Measurements from ENCODE around the gene SLC22A16.
"Not testable (repeated sequence)": the region's sequence is repeated elsewhere in the genome, so short reads cannot be mapped to it uniquely, and the experiment has no call there.

SLC22A16 gene

DNA sequence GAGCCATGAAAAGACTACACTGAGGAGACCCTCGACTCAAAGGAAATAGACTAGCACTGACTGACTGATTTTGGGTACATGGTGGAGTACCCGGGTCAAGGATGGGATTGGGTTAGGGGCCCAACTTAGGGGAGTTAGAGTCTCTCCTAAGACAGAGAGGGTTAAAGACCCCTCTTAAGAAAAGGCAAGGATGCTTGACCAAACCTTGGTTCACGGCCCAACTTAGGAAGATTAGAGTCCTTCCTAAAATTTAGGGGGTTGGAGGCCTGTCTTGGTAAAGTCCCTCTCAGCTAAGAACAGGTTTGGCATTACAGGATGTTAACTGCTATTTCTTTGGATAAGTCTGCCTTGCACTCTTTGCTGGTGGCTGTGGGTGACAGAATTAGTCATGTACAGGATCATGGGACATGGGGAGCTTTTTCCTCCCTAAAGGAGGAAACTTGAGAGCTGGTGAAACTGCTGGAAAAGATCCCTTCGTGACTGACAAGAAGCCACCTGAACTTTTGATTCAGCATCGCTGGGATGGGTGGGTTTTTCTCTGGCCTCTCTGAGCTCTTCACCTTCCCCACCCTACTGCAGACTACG lies 12.3 kb upstream of the SLC22A16 start:
- no peak for DNase-seq

DNA sequence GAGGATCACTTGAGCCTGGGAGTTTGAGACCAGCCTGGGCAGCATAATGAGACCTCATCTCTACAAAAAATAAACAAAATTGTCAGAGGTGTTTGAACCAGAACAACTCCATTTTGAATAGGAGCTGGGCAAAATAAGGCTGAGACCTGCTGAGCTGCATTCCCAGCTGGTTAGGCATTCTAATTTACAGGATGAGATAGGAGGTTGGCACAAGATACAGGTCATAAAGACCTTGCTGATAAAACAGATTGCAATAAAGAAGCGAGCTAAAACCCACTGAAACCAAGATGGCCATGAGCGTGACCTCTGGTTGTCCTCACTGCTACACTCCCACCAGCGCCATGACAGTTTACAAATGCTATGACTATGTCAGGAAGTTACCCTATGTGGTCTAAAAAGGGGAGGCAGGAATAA lies 11.6 kb upstream of the SLC22A16 start:
- not testable (repeated sequence) for DNase-seq

DNA sequence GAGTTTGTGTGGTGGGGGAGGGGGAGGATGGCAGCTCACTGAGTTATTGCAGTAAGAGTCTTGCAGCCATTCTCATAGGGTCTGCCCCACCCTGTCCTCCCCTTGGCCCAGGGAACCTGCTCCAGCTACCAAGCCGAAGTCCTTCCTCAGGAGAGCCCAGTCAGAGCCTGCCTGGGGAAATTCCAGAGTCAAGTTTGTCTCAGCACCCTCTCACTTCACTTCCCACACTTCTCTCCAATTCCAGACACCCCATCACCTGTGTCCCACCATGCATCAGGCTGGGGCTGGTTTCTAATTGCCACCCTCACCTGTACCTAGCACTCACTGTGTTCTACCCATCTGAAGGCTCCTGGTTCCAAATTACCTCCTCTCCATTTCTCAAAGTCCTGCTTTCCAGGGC lies 10.3 kb upstream of the SLC22A16 start:
- no peak for DNase-seq

DNA sequence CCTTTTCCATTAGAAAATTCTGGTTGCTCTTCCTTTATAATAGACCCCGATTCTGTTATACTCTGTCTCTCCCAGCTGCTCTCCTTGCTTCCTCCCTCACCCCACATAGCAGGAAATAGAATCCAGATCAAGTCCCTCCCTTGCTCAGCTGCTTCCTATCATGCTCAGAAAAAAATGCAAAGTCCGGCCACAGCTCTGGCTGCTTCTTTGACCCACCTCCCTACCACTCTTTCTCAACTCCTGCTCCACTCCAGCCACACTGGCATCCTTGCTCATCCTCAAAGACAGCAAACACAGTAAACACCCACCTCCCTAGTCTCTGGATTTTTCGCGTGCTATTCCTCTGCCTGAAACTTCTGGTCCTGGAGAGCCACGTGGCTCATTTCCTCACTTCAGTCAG lies 9.1 kb upstream of the SLC22A16 start:
- no peak for DNase-seq

DNA sequence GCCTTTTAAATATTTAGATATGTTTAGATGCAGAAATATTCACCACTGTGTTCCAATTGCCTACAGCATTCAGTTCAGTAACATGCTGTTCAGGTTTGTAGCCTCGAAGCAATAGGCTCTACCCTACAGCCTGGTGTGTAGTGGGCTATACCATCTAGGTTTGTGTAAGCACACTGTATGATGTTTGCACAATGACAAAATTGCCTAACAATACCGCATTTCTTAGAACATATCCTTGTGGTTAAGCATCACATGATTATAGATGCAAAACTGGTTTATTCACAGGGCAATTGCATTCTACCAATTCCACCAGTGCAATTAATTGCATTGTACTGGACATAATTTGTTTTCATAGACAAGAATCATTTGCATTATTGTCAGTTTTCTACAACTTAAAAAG lies 7.9 kb upstream of the SLC22A16 start:
- DNase-seq: no peak

DNA sequence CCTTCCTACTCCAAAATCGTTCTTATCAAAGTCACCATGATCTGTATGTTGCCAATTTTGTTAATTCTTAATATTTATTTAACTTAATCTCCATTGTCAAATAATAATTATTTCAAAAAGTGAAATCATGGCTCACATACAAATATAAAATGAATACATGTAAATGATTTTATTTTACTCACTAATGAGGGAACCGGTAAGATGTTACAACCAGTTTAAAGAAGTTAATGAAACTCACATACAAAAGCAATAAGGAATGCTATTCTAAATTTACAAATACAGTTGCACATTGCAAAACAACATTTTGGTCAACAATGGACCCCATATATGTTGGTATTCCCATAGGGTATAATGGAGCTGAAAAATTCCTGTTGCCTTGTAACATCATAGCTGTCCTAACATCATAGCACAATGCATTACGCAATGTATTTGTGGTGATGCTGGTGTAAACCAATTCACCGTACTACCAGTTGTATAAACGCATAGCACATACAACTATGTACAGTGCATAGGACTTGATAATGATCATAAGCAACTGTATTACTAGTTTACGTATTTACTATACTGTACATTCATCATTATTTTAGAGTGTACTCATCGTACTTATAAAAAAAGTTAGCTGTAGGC lies 6.5 kb upstream of the SLC22A16 start:
- no peak for DNase-seq

DNA sequence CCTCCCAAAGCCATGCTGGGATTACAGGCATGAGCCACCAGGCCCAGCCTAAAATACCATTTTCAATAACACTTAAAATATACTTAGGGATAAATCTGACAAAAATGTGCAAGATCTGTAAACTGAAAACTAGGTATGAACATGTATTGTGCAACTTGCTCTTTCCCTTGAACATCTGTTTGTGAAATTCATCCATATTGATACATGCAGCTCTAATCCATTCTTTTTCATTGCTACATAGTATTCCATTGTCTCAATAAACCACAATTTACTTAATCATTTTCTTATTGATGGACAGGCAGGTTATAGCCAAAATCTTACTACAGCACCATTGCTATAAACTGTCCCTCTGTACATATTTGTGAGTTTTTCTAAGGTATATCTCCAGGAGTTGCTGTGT lies 4.7 kb upstream of the SLC22A16 start:
- DNase-seq: no peak

DNA sequence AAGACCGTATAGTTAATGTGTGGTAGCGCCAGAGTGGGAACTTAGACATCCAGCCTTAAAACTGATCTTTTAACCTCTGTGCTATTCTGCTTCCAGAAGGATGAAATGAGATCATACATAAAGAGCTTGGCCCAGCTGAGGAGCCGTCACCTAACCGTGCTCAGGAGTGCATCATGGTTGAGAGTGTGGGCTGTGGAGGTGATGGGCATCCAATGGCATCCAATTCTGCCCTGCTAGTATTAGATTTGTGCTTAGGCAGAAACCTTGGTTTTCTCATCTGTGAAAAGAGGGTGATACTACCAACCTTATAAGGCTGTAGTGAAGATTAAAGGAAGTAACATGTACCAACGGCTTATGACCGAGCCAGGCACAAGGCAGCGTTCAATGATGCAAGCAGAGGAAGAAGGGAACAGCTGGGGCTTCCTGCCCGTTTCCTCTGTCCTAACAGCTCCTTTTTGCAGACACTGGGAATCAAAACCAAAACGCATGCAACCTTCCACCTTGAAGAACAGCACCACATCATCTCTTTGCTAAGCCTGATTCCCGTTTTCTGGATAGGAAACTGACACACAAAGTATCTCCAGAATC lies 1.3 kb downstream of the SLC22A16 start:
- no peak for DNase-seq

DNA sequence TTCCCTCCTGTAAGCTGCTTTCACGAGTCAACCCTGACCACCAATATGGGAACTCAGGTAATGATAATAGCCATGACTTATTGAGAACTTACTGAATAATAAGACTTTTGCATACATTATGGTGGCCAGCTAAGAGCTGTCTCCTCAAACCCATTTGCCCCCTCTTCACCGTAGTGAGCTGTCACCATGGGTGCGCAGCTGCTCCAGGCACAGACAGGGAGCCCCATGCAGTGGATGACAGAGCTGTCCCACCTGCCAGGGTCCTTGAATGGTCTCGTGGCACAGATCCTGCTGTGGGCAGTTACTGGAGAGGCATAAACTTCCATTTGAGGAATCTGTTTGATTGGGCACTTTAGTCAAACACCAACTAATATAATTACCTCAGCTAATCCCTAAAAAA lies 1.9 kb downstream of the SLC22A16 start:
- no peak for DNase-seq

DNA sequence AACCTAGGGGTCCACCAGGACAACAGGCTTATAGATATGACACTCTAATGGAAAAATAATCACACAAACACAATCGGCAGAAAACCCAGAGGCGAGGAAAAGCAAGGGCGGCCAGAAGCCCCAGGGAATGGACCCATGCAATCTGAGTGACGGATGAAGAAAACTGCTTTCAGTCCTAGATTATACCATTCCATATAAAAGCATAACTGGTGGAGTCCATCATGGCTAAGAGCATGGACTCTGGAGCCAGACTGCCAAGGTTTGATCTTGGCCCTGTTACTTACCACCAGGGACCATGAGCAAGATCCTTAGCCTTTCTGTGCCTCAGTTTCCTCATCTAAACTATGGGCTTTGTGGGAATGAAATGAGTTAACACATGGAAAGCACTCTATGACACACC lies 3.7 kb downstream of the SLC22A16 start:
- no peak for DNase-seq

DNA sequence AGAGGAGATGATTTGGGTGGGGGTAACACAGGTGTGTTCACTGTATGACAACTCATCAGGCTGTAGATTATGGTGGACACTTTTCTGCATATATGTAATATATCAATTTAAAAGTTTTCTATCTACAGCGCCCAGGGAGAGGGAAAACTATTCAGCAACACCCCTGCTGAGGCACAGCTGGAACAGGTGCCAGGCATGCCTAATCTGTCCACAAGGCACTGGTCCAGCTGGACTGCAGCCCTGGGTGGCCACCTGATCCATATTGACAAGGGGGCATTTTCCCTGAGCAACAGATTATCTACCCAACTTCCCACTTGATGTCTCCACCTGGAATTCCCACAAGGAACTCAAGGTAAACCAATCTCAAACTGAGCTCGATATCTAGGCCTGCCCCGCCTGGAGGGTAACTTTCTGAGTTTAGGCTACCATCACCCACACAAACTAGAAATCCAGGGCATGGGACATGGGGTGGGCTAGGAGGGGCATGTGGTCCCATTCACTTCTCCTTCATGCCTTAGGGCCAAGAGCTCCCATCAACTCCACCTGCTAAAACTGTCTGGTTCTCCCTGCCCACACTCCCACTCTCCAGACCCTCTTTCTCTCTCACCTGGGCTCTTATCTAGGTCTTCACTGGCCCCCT lies 4.6 kb downstream of the SLC22A16 start:
- DNase-seq: no peak

DNA sequence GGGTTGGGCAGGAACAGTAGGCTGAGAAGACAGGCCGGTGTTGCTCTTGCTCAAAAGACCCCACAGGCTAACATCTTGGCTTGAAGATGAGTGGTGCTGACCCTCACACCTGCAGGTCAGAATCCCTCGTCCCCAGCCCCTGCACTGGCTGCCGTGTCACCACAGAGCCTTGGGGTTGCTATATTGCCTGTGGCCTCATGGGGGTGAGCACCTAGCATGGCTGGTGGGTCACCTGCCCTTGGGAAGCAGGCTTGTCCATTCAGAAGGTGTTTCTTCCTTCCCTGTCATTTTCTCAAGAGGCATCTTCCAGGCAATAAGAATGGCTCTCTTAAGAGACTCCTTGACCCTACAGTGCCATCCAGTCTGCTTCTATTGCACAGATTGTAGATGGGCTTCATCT lies 7.7 kb downstream of the SLC22A16 start:
- no peak for DNase-seq

DNA sequence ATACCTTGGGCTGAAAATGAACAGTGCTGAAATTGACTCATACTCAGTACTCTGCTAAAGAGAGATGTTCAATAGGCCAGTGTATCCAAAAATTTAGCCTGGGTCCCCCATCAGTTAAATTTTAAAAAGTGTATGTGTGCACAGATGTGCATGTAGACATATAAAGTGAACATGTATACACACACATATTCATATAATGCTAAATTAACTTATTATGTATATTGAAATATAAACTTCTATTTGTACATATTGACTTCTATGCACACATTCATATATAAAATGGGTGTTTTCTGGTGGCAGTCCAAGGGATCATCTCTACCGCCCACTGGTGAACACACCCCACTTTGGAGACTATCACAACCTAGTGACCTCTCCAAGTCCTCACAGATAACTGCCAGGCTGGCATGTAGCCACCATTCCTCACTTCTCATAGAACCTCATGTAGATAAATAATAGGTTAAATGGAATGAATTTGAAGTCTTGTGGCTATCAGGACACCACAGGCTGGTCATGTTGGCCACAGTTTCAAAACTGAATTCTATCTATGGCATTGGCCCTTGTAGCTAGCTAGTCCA lies 8.8 kb downstream of the SLC22A16 start:
- no peak for DNase-seq

DNA sequence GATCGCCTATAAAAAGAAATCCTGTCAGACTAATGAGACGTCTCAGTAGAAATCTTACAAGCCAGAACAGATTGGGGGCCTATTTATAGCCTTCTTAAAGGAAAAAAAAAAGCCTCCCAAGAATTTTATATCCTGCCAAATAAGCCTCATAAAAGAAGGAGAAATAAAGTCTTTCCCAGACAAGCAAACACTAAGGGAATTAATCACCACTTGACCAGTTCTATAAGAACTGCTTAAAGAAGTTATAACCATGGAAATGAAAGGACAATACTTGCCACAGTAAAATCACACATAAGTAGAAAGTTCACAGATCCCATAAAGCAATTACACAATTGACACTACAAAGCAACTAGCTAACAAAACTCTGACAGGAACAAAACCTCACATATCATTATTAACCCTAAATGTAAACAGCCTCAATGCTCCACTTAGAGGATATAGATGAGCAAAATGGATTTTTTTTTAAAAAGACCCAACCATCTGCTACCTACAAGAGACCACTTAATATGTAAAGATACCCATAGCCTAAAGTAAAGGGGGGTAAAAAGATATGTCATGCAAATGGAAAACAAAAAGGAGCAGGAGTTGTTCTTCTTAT lies 13.4 kb downstream of the SLC22A16 start:
- DNase-seq: no peak

DNA sequence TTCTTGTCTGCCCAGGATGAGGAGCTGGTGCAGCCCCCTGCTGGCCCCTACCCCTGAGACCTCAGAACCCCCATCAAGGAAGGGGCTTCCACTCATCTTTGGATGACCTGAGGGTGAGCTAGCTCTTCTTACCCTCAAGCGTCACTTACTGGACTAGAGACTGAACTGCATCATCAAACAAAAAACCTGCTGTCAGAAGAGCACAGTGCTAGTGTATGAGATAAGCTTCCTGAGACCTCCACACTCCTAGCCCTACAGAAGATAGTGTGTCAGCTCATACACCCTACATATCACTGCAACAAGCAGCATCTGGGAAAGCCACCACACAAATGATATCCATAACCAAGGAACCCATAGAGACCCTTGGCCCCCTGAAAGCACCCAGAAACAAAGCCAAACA lies 15.0 kb downstream of the SLC22A16 start:
- no peak for DNase-seq

DNA sequence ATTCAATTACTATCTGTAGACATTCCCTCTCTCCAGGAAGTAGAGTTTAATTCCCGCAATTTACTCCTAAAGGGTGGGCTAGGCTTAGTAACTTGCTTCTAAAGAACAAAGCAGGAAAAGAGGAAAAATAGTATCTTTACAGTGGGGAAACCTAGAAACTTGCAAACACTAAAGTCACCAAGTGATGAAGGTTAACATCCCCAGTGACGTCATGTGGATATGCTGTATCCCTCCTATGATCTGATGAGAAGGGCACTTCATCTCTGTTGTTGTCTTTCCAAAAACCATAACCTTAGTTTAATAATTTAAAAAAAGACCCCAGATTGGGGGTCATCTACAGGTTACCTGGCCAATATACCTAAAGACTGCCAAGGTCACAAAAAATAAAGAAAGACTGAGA lies 17.3 kb downstream of the SLC22A16 start:
- no peak for DNase-seq

DNA sequence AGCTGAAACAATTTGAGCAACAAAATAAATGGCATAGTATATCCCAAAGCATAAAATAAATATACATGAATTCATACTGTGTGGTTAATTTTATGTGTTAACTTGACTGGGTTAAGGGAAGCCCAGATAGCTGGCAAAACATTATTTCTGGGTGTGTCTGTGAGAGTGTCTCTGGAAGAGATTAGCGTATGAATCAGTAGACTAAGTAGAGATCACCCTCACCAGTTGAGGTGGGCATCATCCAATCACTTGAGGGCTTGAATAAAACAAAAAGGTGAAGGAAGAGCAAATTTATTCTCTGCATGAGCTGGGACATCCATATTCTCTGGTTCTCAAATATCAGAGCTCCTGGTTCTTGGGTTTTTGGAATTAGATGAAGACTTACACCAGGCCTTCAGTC lies 17.9 kb downstream of the SLC22A16 start:
- no peak for DNase-seq

DNA sequence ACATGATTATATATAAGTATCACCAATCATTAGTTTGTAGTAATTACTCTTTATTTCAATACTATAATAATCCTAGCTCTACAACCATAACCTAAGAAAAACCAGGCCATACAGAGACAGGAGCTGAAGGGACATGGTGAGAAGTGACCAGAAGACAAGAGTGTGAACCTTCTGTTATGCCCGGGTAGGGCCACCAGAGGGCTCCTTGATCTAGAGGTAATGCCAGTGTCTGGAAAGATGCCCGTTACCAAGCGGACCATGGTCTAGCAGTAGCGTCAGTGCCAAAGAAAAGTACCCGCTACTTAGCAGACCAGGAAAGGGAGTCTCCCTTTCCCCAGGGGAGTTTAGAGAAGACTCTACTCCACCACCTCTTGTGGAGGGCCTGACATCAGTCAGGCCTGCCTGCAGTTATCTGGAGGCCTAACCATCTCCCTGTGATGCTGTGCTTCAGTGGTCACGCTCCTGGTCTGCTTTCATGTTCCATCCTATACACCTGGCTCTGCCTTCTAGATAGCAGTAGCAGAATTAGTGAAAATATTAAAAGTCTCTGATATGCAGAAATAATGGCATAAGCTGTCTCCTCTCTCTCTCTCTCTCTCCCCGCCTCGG lies 18.7 kb downstream of the SLC22A16 start:
- peak; percentile 13 for DNase-seq

DNA sequence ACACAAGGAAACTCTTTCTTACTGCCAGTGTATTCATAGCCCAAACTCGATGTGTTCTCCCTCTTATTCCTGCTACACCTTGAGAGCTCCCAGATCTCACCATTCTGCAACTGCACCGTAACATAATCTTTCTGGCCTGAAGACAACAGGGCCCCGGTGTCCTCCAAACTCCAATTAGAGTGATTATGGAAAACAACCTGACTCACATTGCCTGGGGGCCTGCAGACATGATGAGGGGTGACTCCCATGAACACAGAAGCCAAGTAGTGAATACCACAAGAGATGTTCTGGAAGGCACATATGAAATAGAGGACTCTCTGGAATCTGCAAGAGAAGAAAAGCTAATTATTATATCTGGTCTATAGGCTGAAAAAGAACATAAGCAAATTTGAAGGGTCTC lies 19.7 kb downstream of the SLC22A16 start:
- DNase-seq: no peak

DNA sequence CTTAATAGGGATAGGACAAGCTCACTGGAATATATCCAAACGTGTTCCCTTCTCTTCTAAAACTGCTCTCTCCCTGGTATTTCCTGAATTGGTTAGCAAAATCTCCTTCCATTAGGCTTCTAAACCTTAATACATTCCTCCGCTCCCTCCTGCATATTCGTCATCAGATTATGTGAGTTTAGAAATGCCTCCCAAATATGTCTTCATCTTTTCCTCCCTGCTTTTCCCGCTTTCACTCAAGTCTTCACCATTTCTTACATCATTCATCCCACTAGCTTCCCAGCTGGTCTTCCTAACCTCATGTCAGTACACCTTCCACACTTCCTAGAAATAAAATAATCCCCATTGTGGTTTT lies 26.9 kb downstream of the SLC22A16 start:
- DNase-seq: no peak

DNA sequence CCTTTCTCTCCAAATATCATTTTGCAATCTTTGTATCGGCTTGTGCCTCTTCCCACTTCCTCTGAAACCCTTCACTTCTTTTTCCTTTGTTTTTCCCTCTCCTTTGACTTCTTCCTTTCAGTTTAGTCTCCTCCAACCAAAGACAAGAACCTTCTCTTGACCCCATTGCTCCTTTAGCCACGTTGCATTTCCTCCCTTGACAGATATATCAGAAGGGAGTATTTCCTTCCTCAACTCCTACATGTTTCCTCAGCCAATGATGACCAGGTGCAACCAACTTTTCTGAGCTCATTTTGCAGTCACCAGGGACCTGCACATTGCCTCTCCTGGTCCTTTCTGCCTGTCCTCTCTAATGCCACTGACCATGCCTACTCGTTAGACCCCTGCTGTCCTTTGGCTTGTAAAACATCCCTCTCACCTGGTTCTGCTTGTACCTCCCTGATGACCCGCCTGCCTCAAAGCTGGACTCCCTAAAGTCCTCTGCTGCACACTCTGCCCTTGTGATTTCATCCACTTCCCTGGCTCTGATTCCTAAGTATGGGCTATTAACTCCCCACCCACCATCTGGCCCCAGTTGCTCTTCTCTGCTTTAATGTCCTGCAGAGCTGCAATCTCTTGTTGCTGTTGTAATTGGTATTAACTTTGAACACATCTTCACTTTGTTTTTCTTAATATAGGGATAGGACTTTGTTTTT lies 27.4 kb downstream of the SLC22A16 start:
- DNase-seq: no peak

DNA sequence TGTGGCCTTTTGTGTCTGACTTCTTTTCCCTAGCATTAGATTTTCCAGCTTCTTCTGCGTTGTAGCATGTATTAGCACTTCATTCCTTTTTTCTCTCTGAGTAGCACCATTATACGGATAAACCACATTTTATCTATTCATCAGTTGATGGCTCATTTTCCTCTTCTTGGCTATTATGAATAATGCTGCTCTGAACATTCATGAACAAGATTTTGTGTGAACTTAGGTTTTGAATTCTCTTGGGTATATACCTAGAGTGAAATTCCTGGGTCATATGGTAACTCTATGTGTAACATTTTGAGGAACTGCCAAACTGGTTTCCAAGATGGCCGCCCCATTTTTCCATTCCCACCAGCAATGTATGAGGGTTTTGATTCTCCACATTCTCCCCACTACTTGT lies 28.7 kb downstream of the SLC22A16 start:
- DNase-seq: no peak

DNA sequence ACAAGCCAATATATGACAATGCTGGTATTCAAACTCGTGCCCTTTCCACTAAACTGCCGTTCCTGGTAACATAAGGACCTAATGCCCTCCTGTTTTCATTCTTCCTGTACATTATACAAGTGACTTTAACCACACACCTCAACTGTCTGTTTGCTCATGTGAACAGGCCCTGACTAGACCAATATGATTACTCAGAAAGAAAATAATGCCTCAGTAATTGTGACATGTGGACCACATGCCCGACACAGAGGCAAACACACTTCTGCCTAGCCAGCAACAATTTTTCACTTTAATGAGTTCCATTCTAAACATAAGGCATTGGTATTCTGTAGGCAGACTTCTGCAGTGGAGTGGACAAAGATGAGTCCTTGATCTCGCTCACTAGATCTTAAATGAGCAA lies 30.0 kb downstream of the SLC22A16 start:
- DNase-seq: peak; percentile 34

All from NCI-H345 (cell line).